WERI-Rb-1 (cell line): ENCODE results near the gene STK31.
"Not testable (repeated sequence)": the region's sequence is repeated elsewhere in the genome, so short reads cannot be mapped to it uniquely, and the experiment has no call there.

ENCODE experiments used
- DNase-seq: peaks from one replicate; pipeline ENCODE4 v3.0.0-alpha.2; 2020
- H3K27ac ChIP-seq: fragments of 250-450 bp; sonication (Bioruptor Pico); 2 replicates; pipeline ENCODE4 v1.5.1; 2020; ENCODE audit warnings: mild to moderate bottlenecking, moderate library complexity
- H3K27me3 ChIP-seq: fragments of 250-450 bp; sonication (Bioruptor Pico); 2 replicates; pipeline ENCODE4 v1.5.1; 2021; ENCODE audit warnings: mild to moderate bottlenecking, low read depth, moderate library complexity; ENCODE audit not compliant: insufficient read depth, severe bottlenecking
- H3K36me3 ChIP-seq: fragments of 250-450 bp; sonication (Bioruptor Pico); 2 replicates; pipeline ENCODE4 v1.5.1; 2020; ENCODE audit warnings: mild to moderate bottlenecking, moderate library complexity
- H3K4me3 ChIP-seq: 2 replicates; pipeline ENCODE4 v1.5.1; 2011; ENCODE audit warnings: low read depth, mild to moderate bottlenecking, control low read depth, low read length
- H3K9me3 ChIP-seq: fragments of 250-450 bp; sonication (Bioruptor Pico); 2 replicates; pipeline ENCODE4 v1.5.1; 2021; ENCODE audit warnings: mild to moderate bottlenecking, moderate library complexity; ENCODE audit not compliant: severe bottlenecking
- TF ChIP-seq, protein P1 (sequence below): IDR thresholded peaks from 2 replicates; pipeline ENCODE4 v1.5.1; 2011; ENCODE audit warnings: low read depth, mild to moderate bottlenecking, control low read depth, inconsistent platforms, low read length

The STK31 gene

DNA sequence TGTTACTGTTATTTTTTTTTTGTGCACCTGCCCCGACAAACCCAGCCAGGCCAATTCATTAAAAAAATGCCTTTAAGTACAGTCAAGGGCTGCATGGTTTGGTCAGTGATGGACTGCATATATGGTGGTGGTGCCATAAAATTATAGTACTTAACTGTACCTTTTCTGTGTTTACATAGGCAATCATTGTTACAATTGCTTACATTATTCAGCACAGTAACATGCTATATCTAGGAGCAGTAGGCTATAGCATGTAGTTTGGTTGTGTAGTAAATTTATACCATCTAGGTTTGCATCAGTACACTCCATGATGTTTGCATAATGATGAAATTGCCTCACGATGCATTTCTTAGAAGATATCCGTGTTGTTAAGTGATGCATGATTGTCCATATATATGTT, 58.0 kb downstream of the STK31 start:
- Histone ChIP-seq H3K36me3 (no peaks in the 10 kb centered on the region), H3K27ac (no peak overlapping the region), H3K9me3 (no peaks in the 10 kb centered on the region), H3K27me3 (no peaks in the 10 kb centered on the region), H3K4me3 (no peak overlapping the region)
- no peak for DNase-seq
- TF ChIP-seq, protein P1, sequence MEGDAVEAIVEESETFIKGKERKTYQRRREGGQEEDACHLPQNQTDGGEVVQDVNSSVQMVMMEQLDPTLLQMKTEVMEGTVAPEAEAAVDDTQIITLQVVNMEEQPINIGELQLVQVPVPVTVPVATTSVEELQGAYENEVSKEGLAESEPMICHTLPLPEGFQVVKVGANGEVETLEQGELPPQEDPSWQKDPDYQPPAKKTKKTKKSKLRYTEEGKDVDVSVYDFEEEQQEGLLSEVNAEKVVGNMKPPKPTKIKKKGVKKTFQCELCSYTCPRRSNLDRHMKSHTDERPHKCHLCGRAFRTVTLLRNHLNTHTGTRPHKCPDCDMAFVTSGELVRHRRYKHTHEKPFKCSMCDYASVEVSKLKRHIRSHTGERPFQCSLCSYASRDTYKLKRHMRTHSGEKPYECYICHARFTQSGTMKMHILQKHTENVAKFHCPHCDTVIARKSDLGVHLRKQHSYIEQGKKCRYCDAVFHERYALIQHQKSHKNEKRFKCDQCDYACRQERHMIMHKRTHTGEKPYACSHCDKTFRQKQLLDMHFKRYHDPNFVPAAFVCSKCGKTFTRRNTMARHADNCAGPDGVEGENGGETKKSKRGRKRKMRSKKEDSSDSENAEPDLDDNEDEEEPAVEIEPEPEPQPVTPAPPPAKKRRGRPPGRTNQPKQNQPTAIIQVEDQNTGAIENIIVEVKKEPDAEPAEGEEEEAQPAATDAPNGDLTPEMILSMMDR = no peak

GRCh38 chr7:23779185-23779800, 69.3 kb downstream of the STK31 start:
- H3K27me3 ChIP-seq, H3K27ac ChIP-seq, H3K9me3 ChIP-seq, DNase-seq, H3K36me3 ChIP-seq, H3K4me3 ChIP-seq: not testable (repeated sequence)

- DNase-seq = no peak
These were observed 73.1 kb downstream of the STK31 start for GRCh38 chr7:23783115-23783514.

DNA sequence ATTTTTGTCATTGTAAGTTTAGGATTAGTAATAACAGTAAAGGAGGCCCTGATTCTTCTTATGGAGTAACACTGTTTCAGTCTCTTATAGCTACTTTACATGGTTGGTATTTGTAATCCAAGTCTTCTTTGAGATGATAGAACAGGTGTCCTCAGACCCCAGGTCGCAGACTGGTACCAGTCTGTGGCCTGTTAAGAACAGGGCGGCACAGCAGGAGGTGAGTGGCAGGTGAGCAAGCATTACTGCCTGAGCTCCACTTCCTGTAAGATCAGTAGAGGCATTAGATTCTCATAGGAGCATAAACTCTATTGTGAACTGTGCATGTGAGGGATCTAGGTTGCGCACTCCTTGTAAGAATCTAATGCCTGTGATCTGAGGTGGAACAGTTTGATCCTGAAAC, 77.3 kb downstream of the STK31 start:
- DNase-seq = peak; percentile 70
- Histone ChIP-seq H3K27ac (no peak overlapping the region), H3K27me3 (no peaks in the 10 kb centered on the region), H3K4me3 (no peak overlapping the region), H3K36me3 (no peaks in the 10 kb centered on the region), H3K9me3 (no peaks in the 10 kb centered on the region)
- TF ChIP-seq, protein P1 = no peak

More at GRCh38 chr7:23783115-23783514, 73.1 kb downstream of the STK31 start:
- TF ChIP-seq, protein P1 = no peak
- Histone ChIP-seq H3K27me3 (no peaks in the 10 kb centered on the region), H3K36me3 (no peaks in the 10 kb centered on the region), H3K9me3 (no peaks in the 10 kb centered on the region), H3K27ac (no peak overlapping the region), H3K4me3 (no peak overlapping the region)

DNA sequence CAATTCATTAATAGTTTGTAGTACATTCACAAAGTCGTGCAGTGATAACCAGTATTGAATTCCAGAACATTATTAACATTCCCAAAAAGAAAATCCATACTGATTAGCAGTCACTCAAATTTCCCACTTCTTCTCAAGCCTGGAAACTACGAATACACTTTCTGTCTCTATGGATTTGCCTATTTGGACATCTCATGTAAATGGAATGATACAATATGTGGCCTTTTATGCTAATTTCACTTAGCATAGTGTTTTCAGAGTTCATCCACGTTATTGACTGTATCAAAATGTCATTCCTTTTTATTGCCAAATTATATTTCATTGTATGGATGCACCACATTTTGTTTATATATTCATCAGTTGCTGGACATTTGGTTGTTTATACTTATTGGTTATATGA, 78.8 kb downstream of the STK31 start:
- TF ChIP-seq, protein P1 = no peak
- no peaks in the 10 kb centered on the region for H3K36me3 ChIP-seq
- no peak for DNase-seq

GRCh38 chr7:23791721-23792120, 81.7 kb downstream of the STK31 start:
- peak overlapping the region; percentile 39 for H3K27ac ChIP-seq
- DNase-seq = peak; percentile 58
- TF ChIP-seq, protein P1 = no peak

More for the DNA sequence above, 78.8 kb downstream of the STK31 start:
- Histone ChIP-seq H3K9me3 (no peaks in the 10 kb centered on the region), H3K27me3 (no peaks in the 10 kb centered on the region), H3K27ac (no peak overlapping the region), H3K4me3 (no peak overlapping the region)

More at GRCh38 chr7:23791721-23792120, 81.7 kb downstream of the STK31 start:
- Histone ChIP-seq H3K4me3 (no peak overlapping the region), H3K9me3 (peaks cover 18% of the 10 kb centered on the region), H3K36me3 (no peaks in the 10 kb centered on the region), H3K27me3 (no peaks in the 10 kb centered on the region)
